Measurements from ENCODE around the gene LUC7L2. TPM values are rescaled to one million over a fixed set of nuclear protein-coding genes. Genes with fewer than 3 reads are reported as not detected.

Gene LUC7L2
- total RNA-seq, 4 donors from 2014 or later, result 48.7 to 71.7 (median 56.8) TPM

DNA sequence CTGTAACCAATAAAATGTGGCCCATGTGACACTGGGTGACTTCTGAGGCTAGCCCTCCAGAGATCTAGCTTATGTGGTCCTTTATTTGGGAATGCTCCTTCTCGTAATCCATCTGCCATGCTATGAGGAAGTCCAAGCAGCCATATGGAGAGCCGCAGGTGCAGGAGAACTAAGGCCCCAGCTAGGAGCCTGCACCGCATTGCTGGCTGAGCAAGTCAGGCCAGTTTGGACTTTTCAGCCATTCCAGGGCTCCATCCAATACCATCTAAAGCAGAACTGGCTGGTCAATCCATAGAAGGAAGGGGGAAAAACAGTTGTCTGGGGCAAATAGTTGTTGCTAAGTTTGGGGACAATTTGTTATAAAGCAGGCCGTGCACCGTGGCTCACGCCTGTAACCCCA lies 91.2 kb downstream of the LUC7L2 start:
- WGBS, 2 donors, result 91 to 96% methylated on average over 6 of the region's 6 CpGs
- no peak for TF ChIP-seq POLR2A (IDR thresholded peaks at IDR 0.05)
- TF ChIP-seq, protein P1, sequence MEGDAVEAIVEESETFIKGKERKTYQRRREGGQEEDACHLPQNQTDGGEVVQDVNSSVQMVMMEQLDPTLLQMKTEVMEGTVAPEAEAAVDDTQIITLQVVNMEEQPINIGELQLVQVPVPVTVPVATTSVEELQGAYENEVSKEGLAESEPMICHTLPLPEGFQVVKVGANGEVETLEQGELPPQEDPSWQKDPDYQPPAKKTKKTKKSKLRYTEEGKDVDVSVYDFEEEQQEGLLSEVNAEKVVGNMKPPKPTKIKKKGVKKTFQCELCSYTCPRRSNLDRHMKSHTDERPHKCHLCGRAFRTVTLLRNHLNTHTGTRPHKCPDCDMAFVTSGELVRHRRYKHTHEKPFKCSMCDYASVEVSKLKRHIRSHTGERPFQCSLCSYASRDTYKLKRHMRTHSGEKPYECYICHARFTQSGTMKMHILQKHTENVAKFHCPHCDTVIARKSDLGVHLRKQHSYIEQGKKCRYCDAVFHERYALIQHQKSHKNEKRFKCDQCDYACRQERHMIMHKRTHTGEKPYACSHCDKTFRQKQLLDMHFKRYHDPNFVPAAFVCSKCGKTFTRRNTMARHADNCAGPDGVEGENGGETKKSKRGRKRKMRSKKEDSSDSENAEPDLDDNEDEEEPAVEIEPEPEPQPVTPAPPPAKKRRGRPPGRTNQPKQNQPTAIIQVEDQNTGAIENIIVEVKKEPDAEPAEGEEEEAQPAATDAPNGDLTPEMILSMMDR (IDR thresholded peaks at IDR 0.05), result no peak
- intact Hi-C loops (cut with DNase I; ENCODE audit: low total_unique reads), result no loop called here
- no peak for DNase-seq (ENCODE audit: low spot score in 2 of 2)
- H3K4me3 ChIP-seq (ENCODE audit: low read depth, poor library complexity, severe bottlenecking), result no peak overlapping the region

- 64 to 82% methylated on average over 6 of the region's 6 CpGs for WGBS, 2 donors
- H3K4me3 ChIP-seq (ENCODE audit: low read depth, poor library complexity, severe bottlenecking), result no peak overlapping the region
- TF ChIP-seq POLR2A (IDR thresholded peaks at IDR 0.05), result no peak
- TF ChIP-seq, protein P1 (IDR thresholded peaks at IDR 0.05), result no peak
- intact Hi-C loops (cut with DNase I; ENCODE audit: low total_unique reads), result no loop called here
- no peak for DNase-seq (ENCODE audit: low spot score in 2 of 2)
These were observed 91.9 kb downstream of the LUC7L2 start for GRCh38 chr7:139451638-139452037.

DNA sequence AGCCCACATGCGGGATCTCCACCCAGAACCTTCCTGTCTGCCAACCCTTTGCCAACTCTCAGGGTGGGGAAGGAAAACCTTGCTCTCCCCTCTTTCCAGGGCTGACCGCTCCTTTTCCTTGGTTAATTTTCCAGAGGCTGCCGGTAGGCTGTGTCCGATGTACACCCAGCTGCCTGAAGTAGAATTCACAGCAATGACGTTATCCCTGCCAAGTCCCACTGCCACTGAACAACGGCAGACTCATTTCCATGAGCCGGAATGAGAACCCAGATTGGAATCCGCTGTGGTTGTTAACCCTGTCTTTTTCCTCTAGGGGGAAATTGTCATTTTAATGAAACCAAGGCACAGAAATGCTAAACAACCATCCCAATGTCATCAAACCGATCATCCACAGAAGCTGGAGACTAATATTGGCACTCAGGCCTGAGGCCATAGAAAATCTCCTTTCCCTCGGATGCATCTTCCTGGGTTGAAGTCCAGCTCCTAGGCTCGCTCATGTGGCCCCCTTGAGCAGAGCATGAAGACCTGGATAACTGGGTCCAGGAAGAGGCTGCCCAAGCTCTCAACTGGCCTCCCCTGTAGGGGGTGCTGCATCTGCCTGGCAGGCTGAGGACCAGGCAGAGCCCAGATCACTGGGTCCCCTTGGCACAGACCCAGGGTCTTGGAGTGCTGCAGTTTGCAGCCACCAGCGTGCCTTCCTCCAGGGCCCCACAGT lies 93.4 kb downstream of the LUC7L2 start:
- WGBS, 2 donors, result 59 to 65% methylated on average over 12 of the region's 12 CpGs
- TF ChIP-seq, protein P1 (IDR thresholded peaks at IDR 0.05), result no peak
- TF ChIP-seq POLR2A (IDR thresholded peaks at IDR 0.05), result no peak

DNA sequence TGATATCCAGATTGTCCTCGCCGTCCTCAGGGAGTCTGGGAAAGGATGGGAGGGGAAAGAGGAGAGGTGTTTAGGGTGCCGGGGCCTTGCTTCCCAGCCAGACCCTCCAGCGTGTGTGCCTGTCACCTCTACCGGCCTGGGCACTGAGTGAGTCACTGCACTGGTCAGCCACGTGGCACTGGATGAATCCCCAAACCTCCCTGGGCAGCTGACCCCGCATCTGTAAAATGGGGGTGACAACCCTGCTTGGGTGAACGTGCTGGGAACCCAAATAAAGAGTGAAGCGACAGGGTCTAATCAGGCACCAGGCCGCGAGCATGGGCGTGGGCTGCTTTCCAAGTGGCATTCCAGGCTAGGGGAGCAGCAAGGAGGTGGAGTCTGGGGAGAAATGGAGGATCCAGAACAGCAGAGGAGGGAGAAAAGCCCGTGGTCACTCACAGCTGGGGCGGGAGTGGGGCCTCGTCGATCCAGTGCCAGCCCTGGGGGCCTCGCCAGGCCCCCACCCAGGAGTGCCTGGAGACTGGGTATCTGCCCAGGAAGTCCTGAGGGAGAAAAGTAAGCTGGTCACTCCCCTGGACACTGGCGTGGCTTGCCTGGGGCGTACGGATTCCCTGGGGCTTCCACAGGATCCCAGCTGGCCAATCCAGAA lies 94.1 kb downstream of the LUC7L2 start:
- 53 to 67% methylated on average over 19 to 20 of the region's 20 CpGs for WGBS, 2 donors

More for the DNA sequence above, 93.4 kb downstream of the LUC7L2 start:
- no peak for DNase-seq (ENCODE audit: low spot score in 2 of 2)
- intact Hi-C loops (cut with DNase I; ENCODE audit: low total_unique reads), result no loop called here
- H3K4me3 ChIP-seq (ENCODE audit: low read depth, poor library complexity, severe bottlenecking), result no peak overlapping the region

GRCh38 chr7:139455789-139456188 lies 96.1 kb downstream of the LUC7L2 start:
- no peak for TF ChIP-seq POLR2A (IDR thresholded peaks at IDR 0.05)
- TF ChIP-seq, protein P1 (IDR thresholded peaks at IDR 0.05), result no peak
- DNase-seq (ENCODE audit: low spot score in 2 of 2), result no peak
- H3K4me3 ChIP-seq (ENCODE audit: low read depth, poor library complexity, severe bottlenecking), result no peak overlapping the region
- intact Hi-C loops (cut with DNase I; ENCODE audit: low total_unique reads), result no loop called here
- WGBS, 2 donors, result 87% methylated on average over 4 of the region's 4 CpGs

More for the DNA sequence above, 94.1 kb downstream of the LUC7L2 start:
- TF ChIP-seq POLR2A (IDR thresholded peaks at IDR 0.05), result no peak
- TF ChIP-seq, protein P1 (IDR thresholded peaks at IDR 0.05), result no peak
- no peak overlapping the region for H3K4me3 ChIP-seq (ENCODE audit: low read depth, poor library complexity, severe bottlenecking)
- DNase-seq (ENCODE audit: low spot score in 2 of 2), result no peak
- intact Hi-C loops (cut with DNase I; ENCODE audit: low total_unique reads), result no loop called here
